ENCODE results near the gene PNPLA3.

- TF ChIP-seq, protein P1, sequence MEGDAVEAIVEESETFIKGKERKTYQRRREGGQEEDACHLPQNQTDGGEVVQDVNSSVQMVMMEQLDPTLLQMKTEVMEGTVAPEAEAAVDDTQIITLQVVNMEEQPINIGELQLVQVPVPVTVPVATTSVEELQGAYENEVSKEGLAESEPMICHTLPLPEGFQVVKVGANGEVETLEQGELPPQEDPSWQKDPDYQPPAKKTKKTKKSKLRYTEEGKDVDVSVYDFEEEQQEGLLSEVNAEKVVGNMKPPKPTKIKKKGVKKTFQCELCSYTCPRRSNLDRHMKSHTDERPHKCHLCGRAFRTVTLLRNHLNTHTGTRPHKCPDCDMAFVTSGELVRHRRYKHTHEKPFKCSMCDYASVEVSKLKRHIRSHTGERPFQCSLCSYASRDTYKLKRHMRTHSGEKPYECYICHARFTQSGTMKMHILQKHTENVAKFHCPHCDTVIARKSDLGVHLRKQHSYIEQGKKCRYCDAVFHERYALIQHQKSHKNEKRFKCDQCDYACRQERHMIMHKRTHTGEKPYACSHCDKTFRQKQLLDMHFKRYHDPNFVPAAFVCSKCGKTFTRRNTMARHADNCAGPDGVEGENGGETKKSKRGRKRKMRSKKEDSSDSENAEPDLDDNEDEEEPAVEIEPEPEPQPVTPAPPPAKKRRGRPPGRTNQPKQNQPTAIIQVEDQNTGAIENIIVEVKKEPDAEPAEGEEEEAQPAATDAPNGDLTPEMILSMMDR (optimal IDR thresholded peaks at IDR 0.05 in 1 of 3, IDR thresholded peaks at IDR 0.05 in 1 of 3, conservative IDR thresholded peaks at IDR 0.05 in 1 of 3; ENCODE audit: extremely low read depth in 1 of 3, insufficient read depth in 2 of 3, low read length in 3 of 3): no peak
- TF ChIP-seq EZH2 (IDR thresholded peaks at IDR 0.05; ENCODE audit: low read length): no peak
Measured at GRCh38 chr22:43897751-43898261, 25.8 kb upstream of the PNPLA3 start.

Data from keratinocyte (primary cell).